ENCODE results near the gene FBN2.

FBN2 gene

GRCh38 chr5:128424646-128425045 is 113.4 kb downstream of the FBN2 start:
- Histone ChIP-seq H3K4me2 (no peak overlapping the region), H3K27me3 (no peaks in the 10 kb centered on the region), H3K36me3 (no peaks in the 10 kb centered on the region), H3K27ac (no peak overlapping the region), H4K20me1 (no peaks in the 10 kb centered on the region), H3K4me3 (no peak overlapping the region), H3K9ac (no peak overlapping the region), H3K9me3 (replicated peaks in 1 of 11) (no peaks in the 10 kb centered on the region; a peak in 1 of 22 replicates), H3K4me1 (no peaks in the 10 kb centered on the region)
- TF ChIP-seq Cebpa-rat (IDR thresholded peaks at IDR 0.05) = no peak

GRCh38 chr5:128422612-128423011 is 115.4 kb downstream of the FBN2 start:
- Histone ChIP-seq H3K27me3 (no peaks in the 10 kb centered on the region), H3K9me3 (replicated peaks in 1 of 11) (no peaks in the 10 kb centered on the region; a peak in 1 of 22 replicates), H3K4me2 (no peak overlapping the region), H3K9ac (no peak overlapping the region), H3K4me3 (no peak overlapping the region), H4K20me1 (no peaks in the 10 kb centered on the region), H3K27ac (no peak overlapping the region), H3K36me3 (no peaks in the 10 kb centered on the region), H3K4me1 (no peaks in the 10 kb centered on the region)
- no peak for TF ChIP-seq Cebpa-rat (IDR thresholded peaks at IDR 0.05)

GRCh38 chr5:128414469-128414868 is 123.6 kb downstream of the FBN2 start:
- no peaks in the 10 kb centered on the region for H3K4me1 ChIP-seq
- no peaks in the 10 kb centered on the region for H4K20me1 ChIP-seq
- H3K4me2 ChIP-seq = no peak overlapping the region
- no peaks in the 10 kb centered on the region for H3K36me3 ChIP-seq
- H3K27ac ChIP-seq = no peak overlapping the region
- H3K9ac ChIP-seq = no peak overlapping the region
- no peak for TF ChIP-seq Cebpa-rat (IDR thresholded peaks at IDR 0.05)
- no peaks in the 10 kb centered on the region for H3K27me3 ChIP-seq
- H3K9me3 ChIP-seq (replicated peaks in 1 of 11) = peaks cover 0 to 8% (median 0%) of the 10 kb centered on the region in 11 experiments; a peak in 2 of 22 replicates
- H3K4me3 ChIP-seq = no peak overlapping the region

- Histone ChIP-seq H3K4me1 (no peaks in the 10 kb centered on the region), H3K4me3 (no peak overlapping the region), H3K27me3 (no peaks in the 10 kb centered on the region), H4K20me1 (no peaks in the 10 kb centered on the region), H3K36me3 (no peaks in the 10 kb centered on the region), H3K9ac (no peak overlapping the region), H3K4me2 (no peak overlapping the region), H3K9me3 (replicated peaks in 1 of 11) (peaks cover 0 to 8% (median 0%) of the 10 kb centered on the region in 11 experiments; a peak in 2 of 22 replicates), H3K27ac (no peak overlapping the region)
- no peak for TF ChIP-seq Cebpa-rat (IDR thresholded peaks at IDR 0.05)
Observed at GRCh38 chr5:128413356-128413755, 124.7 kb downstream of the FBN2 start.

GRCh38 chr5:128412145-128412930 is 125.7 kb downstream of the FBN2 start:
- no peaks in the 10 kb centered on the region for H3K27me3 ChIP-seq
- H3K4me1 ChIP-seq = no peaks in the 10 kb centered on the region
- H3K27ac ChIP-seq = no peak overlapping the region
- H3K36me3 ChIP-seq = no peaks in the 10 kb centered on the region
- no peak overlapping the region for H3K9ac ChIP-seq
- no peaks in the 10 kb centered on the region for H4K20me1 ChIP-seq
- no peak for TF ChIP-seq Cebpa-rat (IDR thresholded peaks at IDR 0.05)
- no peak overlapping the region for H3K4me2 ChIP-seq
- H3K9me3 ChIP-seq (replicated peaks in 1 of 11) = peaks cover 0 to 8% (median 0%) of the 10 kb centered on the region in 11 experiments; a peak in 2 of 22 replicates
- H3K4me3 ChIP-seq = no peak overlapping the region

- Histone ChIP-seq H3K9ac (no peak overlapping the region), H3K4me1 (no peaks in the 10 kb centered on the region), H3K27me3 (no peaks in the 10 kb centered on the region), H4K20me1 (no peaks in the 10 kb centered on the region), H3K4me3 (no peak overlapping the region), H3K9me3 (replicated peaks in 1 of 11) (peaks cover 0 to 3% (median 0%) of the 10 kb centered on the region in 11 experiments; a peak in 2 of 22 replicates), H3K36me3 (no peaks in the 10 kb centered on the region), H3K4me2 (no peak overlapping the region), H3K27ac (no peak overlapping the region)
- no peak for TF ChIP-seq Cebpa-rat (IDR thresholded peaks at IDR 0.05)
Observed at GRCh38 chr5:128409166-128409800, 128.8 kb downstream of the FBN2 start.

GRCh38 chr5:128408622-128409021 is 129.4 kb downstream of the FBN2 start:
- no peak overlapping the region for H3K4me2 ChIP-seq
- H3K27me3 ChIP-seq = no peaks in the 10 kb centered on the region
- no peak overlapping the region for H3K9ac ChIP-seq
- no peak overlapping the region for H3K27ac ChIP-seq
- no peaks in the 10 kb centered on the region for H3K9me3 ChIP-seq (replicated peaks in 1 of 11)
- no peaks in the 10 kb centered on the region for H4K20me1 ChIP-seq
- no peaks in the 10 kb centered on the region for H3K36me3 ChIP-seq
- TF ChIP-seq Cebpa-rat (IDR thresholded peaks at IDR 0.05) = no peak
- H3K4me3 ChIP-seq = no peak overlapping the region
- no peaks in the 10 kb centered on the region for H3K4me1 ChIP-seq

- Histone ChIP-seq H4K20me1 (no peaks in the 10 kb centered on the region), H3K9me3 (replicated peaks in 1 of 11) (no peaks in the 10 kb centered on the region), H3K27me3 (no peaks in the 10 kb centered on the region), H3K4me3 (no peak overlapping the region), H3K4me1 (no peaks in the 10 kb centered on the region), H3K4me2 (no peak overlapping the region), H3K36me3 (no peaks in the 10 kb centered on the region), H3K9ac (no peak overlapping the region), H3K27ac (no peak overlapping the region)
- no peak for TF ChIP-seq Cebpa-rat (IDR thresholded peaks at IDR 0.05)
Observed at GRCh38 chr5:128407944-128408343, 130.1 kb downstream of the FBN2 start.

GRCh38 chr5:128406803-128407202 is 131.2 kb downstream of the FBN2 start:
- Histone ChIP-seq H4K20me1 (no peaks in the 10 kb centered on the region), H3K4me3 (no peak overlapping the region), H3K9ac (no peak overlapping the region), H3K27me3 (no peaks in the 10 kb centered on the region), H3K4me2 (no peak overlapping the region), H3K4me1 (no peaks in the 10 kb centered on the region), H3K27ac (no peak overlapping the region), H3K36me3 (no peaks in the 10 kb centered on the region), H3K9me3 (replicated peaks in 1 of 11) (no peaks in the 10 kb centered on the region)
- TF ChIP-seq Cebpa-rat (IDR thresholded peaks at IDR 0.05) = no peak

- no peak for TF ChIP-seq Cebpa-rat (IDR thresholded peaks at IDR 0.05)
- no peaks in the 10 kb centered on the region for H3K4me1 ChIP-seq
- H3K4me2 ChIP-seq = no peak overlapping the region
- no peaks in the 10 kb centered on the region for H3K27me3 ChIP-seq
- no peak overlapping the region for H3K27ac ChIP-seq
- H3K36me3 ChIP-seq = no peaks in the 10 kb centered on the region
- H3K9me3 ChIP-seq (replicated peaks in 1 of 11) = 0 out of 22 replicates have a peak, but pooled peaks cover 0 to 6% (median 0%) of the 10 kb centered on the region in 11 experiments
- H4K20me1 ChIP-seq = no peaks in the 10 kb centered on the region
- H3K4me3 ChIP-seq = no peak overlapping the region
- no peak overlapping the region for H3K9ac ChIP-seq
Observed at GRCh38 chr5:128405159-128405558, 132.9 kb downstream of the FBN2 start.

All from BLaER1 treated with 17β-estradiol and CSF1 and Interleukin-3, amounts not matched to agents 10 nM and 100 nM (cell line).